H1 (cell line): ENCODE results near the gene ETV1.

Experiments used
- BCL11A ChIP-seq, 2 experiments: IDR thresholded peaks; one replicate each; pipeline ENCODE4 v1.6.1; 2011; ENCODE audit warnings: low read depth in 2 of 2, low read length in 2 of 2, mild to moderate bottlenecking in 2 of 2
- CTCF ChIP-seq, 3 experiments: IDR thresholded peaks; 1 replicate in 2 of 3; 2 replicates in 1 of 3; pipeline versions ENCODE4 v1.5.1 to v1.6.1; 2011; ENCODE audit warnings: low read length in 3 of 3, mild to moderate bottlenecking in 3 of 3, inconsistent platforms in 2 of 3, low read depth in 1 of 3, moderate library complexity in 1 of 3; ENCODE audit not compliant: insufficient read depth in 1 of 3; ENCODE audit errors: control extremely low read depth in 1 of 3
- HDAC2 ChIP-seq, 2 experiments: fragments of 300-600 bp in 1 of 2; sonication (generic) in 1 of 2; IDR thresholded peaks; 2 replicates each; pipeline ENCODE4 v1.6.1; 2011 to 2012; ENCODE audit warnings: low read depth in 2 of 2, low read length in 2 of 2, mild to moderate bottlenecking in 2 of 2, moderate library complexity in 2 of 2, borderline replicate concordance in 1 of 2, inconsistent platforms in 1 of 2
- MAX ChIP-seq: IDR thresholded peaks from 2 replicates; pipeline ENCODE4 v1.6.1; 2012; ENCODE audit warnings: inconsistent platforms
- POLR2A ChIP-seq, 2 experiments: IDR thresholded peaks; 1 replicate in 1 of 2; 2 replicates in 1 of 2; pipeline ENCODE4 v1.6.1; 2011; ENCODE audit warnings: low read depth in 2 of 2, low read length in 2 of 2, mild to moderate bottlenecking in 2 of 2; ENCODE audit errors: control extremely low read depth in 1 of 2
- SIX5 ChIP-seq: IDR thresholded peaks from 2 replicates; pipeline ENCODE4 v1.6.1; 2011; ENCODE audit warnings: mild to moderate bottlenecking, low read depth, low read length

GRCh38 chr7:13904689-13905088 is 84.8 kb downstream of the ETV1 start:
- no peak for TF ChIP-seq CTCF (IDR thresholded peaks at IDR 0.05; ENCODE audit: control extremely low read depth in 1 of 3, insufficient read depth in 1 of 3, low read depth in 1 of 3, low read length in 3 of 3)
- TF ChIP-seq SIX5: no peak
- TF ChIP-seq POLR2A (IDR thresholded peaks at IDR 0.05; ENCODE audit: control extremely low read depth in 1 of 2, low read depth in 2 of 2, low read length in 2 of 2): no peak
- TF ChIP-seq MAX: no peak
- no peak for TF ChIP-seq BCL11A (IDR thresholded peaks at IDR 0.05; ENCODE audit: low read depth in 2 of 2, low read length in 2 of 2)
- no peak for TF ChIP-seq HDAC2 (IDR thresholded peaks at IDR 0.05; ENCODE audit: borderline replicate concordance in 1 of 2, low read depth in 2 of 2, low read length in 2 of 2)
